WERI-Rb-1 (cell line): ENCODE measurements around the gene MACROD1.
A peak's percentile ranks its signal among the peaks of the same experiment; 100 is the strongest.

Experiments used
- DNase-seq: peaks from one replicate; pipeline ENCODE4 v3.0.0-alpha.2; 2020
- H3K27ac ChIP-seq: fragments of 250-450 bp; sonication (Bioruptor Pico); 2 replicates; pipeline ENCODE4 v1.5.1; 2020; ENCODE audit warnings: mild to moderate bottlenecking, moderate library complexity
- H3K27me3 ChIP-seq: fragments of 250-450 bp; sonication (Bioruptor Pico); 2 replicates; pipeline ENCODE4 v1.5.1; 2021; ENCODE audit warnings: mild to moderate bottlenecking, low read depth, moderate library complexity; ENCODE audit not compliant: insufficient read depth, severe bottlenecking
- H3K36me3 ChIP-seq: fragments of 250-450 bp; sonication (Bioruptor Pico); 2 replicates; pipeline ENCODE4 v1.5.1; 2020; ENCODE audit warnings: mild to moderate bottlenecking, moderate library complexity
- H3K4me3 ChIP-seq: 2 replicates; pipeline ENCODE4 v1.5.1; 2011; ENCODE audit warnings: low read depth, mild to moderate bottlenecking, control low read depth, low read length
- H3K9me3 ChIP-seq: fragments of 250-450 bp; sonication (Bioruptor Pico); 2 replicates; pipeline ENCODE4 v1.5.1; 2021; ENCODE audit warnings: mild to moderate bottlenecking, moderate library complexity; ENCODE audit not compliant: severe bottlenecking
- CTCF ChIP-seq: IDR thresholded peaks from 2 replicates; pipeline ENCODE4 v1.5.1; 2011; ENCODE audit warnings: low read depth, mild to moderate bottlenecking, control low read depth, inconsistent platforms, low read length

The MACROD1 gene

GRCh38 chr11:64151337-64151736 is 14.6 kb downstream of the MACROD1 start:
- peaks cover 21% of the 10 kb centered on the region for H3K36me3 ChIP-seq
- TF ChIP-seq CTCF = no peak
- DNase-seq = no peak
- H3K4me3 ChIP-seq = no peak overlapping the region
- no peaks in the 10 kb centered on the region for H3K9me3 ChIP-seq
- H3K27me3 ChIP-seq = no peaks in the 10 kb centered on the region
- H3K27ac ChIP-seq = no peak overlapping the region

GRCh38 chr11:64150481-64151239 is 15.3 kb downstream of the MACROD1 start:
- Histone ChIP-seq H3K27me3 (no peaks in the 10 kb centered on the region), H3K4me3 (no peak overlapping the region), H3K27ac (no peak overlapping the region), H3K9me3 (no peaks in the 10 kb centered on the region), H3K36me3 (peaks cover 17% of the 10 kb centered on the region)
- DNase-seq = no peak
- TF ChIP-seq CTCF = no peak

GRCh38 chr11:64150051-64150450 is 15.9 kb downstream of the MACROD1 start:
- DNase-seq = no peak
- Histone ChIP-seq H3K36me3 (peaks cover 17% of the 10 kb centered on the region), H3K27me3 (no peaks in the 10 kb centered on the region), H3K4me3 (no peak overlapping the region), H3K9me3 (no peaks in the 10 kb centered on the region), H3K27ac (no peak overlapping the region)
- no peak for TF ChIP-seq CTCF

GRCh38 chr11:64148917-64149617 is 16.8 kb downstream of the MACROD1 start:
- TF ChIP-seq CTCF = no peak
- DNase-seq = no peak
- Histone ChIP-seq H3K36me3 (peaks cover 17% of the 10 kb centered on the region), H3K9me3 (no peaks in the 10 kb centered on the region), H3K27ac (no peak overlapping the region), H3K4me3 (no peak overlapping the region), H3K27me3 (no peaks in the 10 kb centered on the region)

- peak; percentile 80 for DNase-seq
- Histone ChIP-seq H3K36me3 (peaks cover 17% of the 10 kb centered on the region), H3K27me3 (no peaks in the 10 kb centered on the region), H3K9me3 (no peaks in the 10 kb centered on the region), H3K4me3 (no peak overlapping the region), H3K27ac (peak overlapping the region; percentile 54)
- TF ChIP-seq CTCF = peak; percentile 86
Observed at GRCh38 chr11:64148226-64148916, 17.5 kb downstream of the MACROD1 start.
